DND-41 (cell line): Measurements from ENCODE around the gene LYPLAL1.
A peak's percentile ranks its signal among the peaks of the same experiment; 100 is the strongest.

Experiments used
- ATAC-seq: fragments of 200-7000 bp; cut with Tn5 transposase; 3 replicates; pipeline ENCODE4 v1.9.1; 2021; ENCODE audit warnings: low read depth; ENCODE audit not compliant: insufficient read depth
- DNase-seq: peaks from one replicate; pipeline ENCODE4 v3.0.0-alpha.2; 2020
- H2AFZ ChIP-seq: 2 replicates; pipeline ENCODE4 v1.6.0; 2012; ENCODE audit warnings: low read depth, low read length
- H3K27ac ChIP-seq: 2 replicates; pipeline ENCODE4 v1.5.1; 2012; ENCODE audit warnings: low read length, inconsistent platforms
- H3K27me3 ChIP-seq: fragments of 200-600 bp; sonication (generic); 2 replicates; pipeline ENCODE4 v1.6.0; 2012; ENCODE audit warnings: low read length, mild to moderate bottlenecking, inconsistent platforms; ENCODE audit not compliant: insufficient read depth, poor library complexity
- H3K36me3 ChIP-seq: 2 replicates; pipeline ENCODE4 v1.5.1; 2012; ENCODE audit warnings: low read length, inconsistent platforms; ENCODE audit not compliant: insufficient read depth
- H3K4me1 ChIP-seq: 2 replicates; pipeline ENCODE4 v1.5.1; 2012; ENCODE audit warnings: mild to moderate bottlenecking, low read length; ENCODE audit not compliant: insufficient read depth
- H3K4me2 ChIP-seq: 2 replicates; pipeline ENCODE4 v1.6.0; 2012; ENCODE audit warnings: mild to moderate bottlenecking, moderate library complexity, low read length, inconsistent platforms; ENCODE audit not compliant: insufficient read depth
- H3K4me3 ChIP-seq, 2 experiments: fragments of 200-600 bp in 1 of 2; shearing (Covaris generic) in 1 of 2; 2 replicates each; pipeline ENCODE4 v1.5.1; 2012 to 2016; ENCODE audit warnings: inconsistent platforms in 2 of 2, low read length in 2 of 2, mild to moderate bottlenecking in 2 of 2, low read depth in 1 of 2, moderate library complexity in 1 of 2
- H3K79me2 ChIP-seq: 2 replicates; pipeline ENCODE4 v1.6.0; 2012; ENCODE audit warnings: low read length, inconsistent platforms; ENCODE audit not compliant: insufficient read depth
- H3K9ac ChIP-seq: 2 replicates; pipeline ENCODE4 v1.6.0; 2012; ENCODE audit warnings: low read depth, mild to moderate bottlenecking, inconsistent platforms, low read length, moderate library complexity
- H3K9me3 ChIP-seq: 2 replicates; pipeline ENCODE4 v1.5.1; 2012; ENCODE audit warnings: low read length, moderate library complexity, mild to moderate bottlenecking, inconsistent platforms; ENCODE audit not compliant: insufficient read depth, severe bottlenecking
- H4K20me1 ChIP-seq: 2 replicates; pipeline ENCODE4 v1.6.0; 2012; ENCODE audit warnings: low read length; ENCODE audit not compliant: insufficient read depth
- EZH2 ChIP-seq: IDR thresholded peaks from 3 replicates; pipeline ENCODE4 v1.6.1; 2012; ENCODE audit warnings: borderline replicate concordance, low read depth, mild to moderate bottlenecking, moderate library complexity, low read length, inconsistent platforms; ENCODE audit not compliant: severe bottlenecking
- TF ChIP-seq, protein P1 (sequence below): IDR thresholded peaks from 2 replicates; pipeline ENCODE4 v1.5.1; 2012; ENCODE audit warnings: borderline replicate concordance, low read length, moderate library complexity, mild to moderate bottlenecking; ENCODE audit not compliant: poor library complexity, severe bottlenecking; ENCODE audit errors: extremely low read depth

The LYPLAL1 gene

DNA sequence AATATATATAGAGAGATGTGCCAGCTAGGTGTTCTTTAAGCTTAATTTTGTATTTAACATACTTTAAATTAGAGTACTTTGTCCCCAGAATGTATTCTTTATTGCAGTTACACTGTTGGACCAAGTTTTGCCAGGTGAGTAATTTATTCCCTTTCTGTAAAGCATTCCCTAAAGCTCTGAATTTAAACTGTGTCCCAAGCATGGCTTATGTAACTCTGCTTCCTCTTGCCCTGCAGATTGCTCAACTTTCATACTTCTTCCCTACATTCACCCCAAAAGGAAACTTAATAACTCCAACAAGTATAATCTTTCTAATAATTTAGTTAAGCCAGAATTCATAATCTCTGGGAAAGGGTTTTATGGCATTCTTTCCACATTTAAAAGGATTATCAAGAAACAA is 5.6 kb downstream of the LYPLAL1 start:
- Histone ChIP-seq H3K4me2 (no peak overlapping the region), H3K9me3 (no peaks in the 10 kb centered on the region), H3K79me2 (peaks cover 57% of the 10 kb centered on the region), H3K36me3 (peaks cover 24% of the 10 kb centered on the region), H3K4me1 (peaks cover 31% of the 10 kb centered on the region), H3K27ac (no peak overlapping the region), H3K9ac (no peak overlapping the region), H3K4me3 (no peak overlapping the region), H2AFZ (no peak overlapping the region), H4K20me1 (no peaks in the 10 kb centered on the region), H3K27me3 (no peaks in the 10 kb centered on the region)
- ATAC-seq (no peak), DNase-seq (no peak)
- TF ChIP-seq, protein P1, sequence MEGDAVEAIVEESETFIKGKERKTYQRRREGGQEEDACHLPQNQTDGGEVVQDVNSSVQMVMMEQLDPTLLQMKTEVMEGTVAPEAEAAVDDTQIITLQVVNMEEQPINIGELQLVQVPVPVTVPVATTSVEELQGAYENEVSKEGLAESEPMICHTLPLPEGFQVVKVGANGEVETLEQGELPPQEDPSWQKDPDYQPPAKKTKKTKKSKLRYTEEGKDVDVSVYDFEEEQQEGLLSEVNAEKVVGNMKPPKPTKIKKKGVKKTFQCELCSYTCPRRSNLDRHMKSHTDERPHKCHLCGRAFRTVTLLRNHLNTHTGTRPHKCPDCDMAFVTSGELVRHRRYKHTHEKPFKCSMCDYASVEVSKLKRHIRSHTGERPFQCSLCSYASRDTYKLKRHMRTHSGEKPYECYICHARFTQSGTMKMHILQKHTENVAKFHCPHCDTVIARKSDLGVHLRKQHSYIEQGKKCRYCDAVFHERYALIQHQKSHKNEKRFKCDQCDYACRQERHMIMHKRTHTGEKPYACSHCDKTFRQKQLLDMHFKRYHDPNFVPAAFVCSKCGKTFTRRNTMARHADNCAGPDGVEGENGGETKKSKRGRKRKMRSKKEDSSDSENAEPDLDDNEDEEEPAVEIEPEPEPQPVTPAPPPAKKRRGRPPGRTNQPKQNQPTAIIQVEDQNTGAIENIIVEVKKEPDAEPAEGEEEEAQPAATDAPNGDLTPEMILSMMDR = no peak
- TF ChIP-seq EZH2 = no peak

DNA sequence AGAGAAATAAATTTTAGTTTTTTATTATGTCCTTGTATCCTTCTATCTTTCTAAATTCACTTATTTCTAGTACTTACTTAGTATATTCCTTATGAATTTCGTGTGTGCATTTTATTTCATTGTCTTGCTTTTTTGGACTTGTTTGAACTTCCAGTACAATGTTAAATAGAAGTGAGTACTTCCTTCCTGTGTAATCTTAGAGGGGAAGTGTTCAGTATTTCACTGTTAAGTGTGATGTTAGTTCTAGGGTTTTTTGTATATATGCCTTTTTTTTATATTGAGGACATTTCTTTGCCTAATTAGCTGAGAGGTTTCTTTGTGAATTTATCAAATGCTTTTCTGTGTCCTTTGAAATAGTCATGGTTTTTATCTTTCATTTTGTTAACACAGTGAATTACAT is 10.7 kb downstream of the LYPLAL1 start:
- H3K36me3 ChIP-seq = peaks cover 17% of the 10 kb centered on the region; the same call in 1 of the 2 replicates
- no peak for TF ChIP-seq EZH2
- TF ChIP-seq, protein P1 = no peak
- DNase-seq = no peak
- no peaks in the 10 kb centered on the region for H3K9me3 ChIP-seq
- no peak overlapping the region for H3K27ac ChIP-seq
- H3K4me2 ChIP-seq = peak overlapping the region; percentile 20; the same call in 1 of the 2 replicates
- no peak overlapping the region for H3K4me3 ChIP-seq
- no peak overlapping the region for H2AFZ ChIP-seq
- peak; percentile 57 for ATAC-seq
- no peaks in the 10 kb centered on the region for H3K27me3 ChIP-seq
- peaks cover 15% of the 10 kb centered on the region for H3K4me1 ChIP-seq
- peaks cover under 1% of the 10 kb centered on the region; the same call in 1 of the 2 replicates for H4K20me1 ChIP-seq
- no peak overlapping the region for H3K9ac ChIP-seq
- peaks cover 57% of the 10 kb centered on the region for H3K79me2 ChIP-seq

DNA sequence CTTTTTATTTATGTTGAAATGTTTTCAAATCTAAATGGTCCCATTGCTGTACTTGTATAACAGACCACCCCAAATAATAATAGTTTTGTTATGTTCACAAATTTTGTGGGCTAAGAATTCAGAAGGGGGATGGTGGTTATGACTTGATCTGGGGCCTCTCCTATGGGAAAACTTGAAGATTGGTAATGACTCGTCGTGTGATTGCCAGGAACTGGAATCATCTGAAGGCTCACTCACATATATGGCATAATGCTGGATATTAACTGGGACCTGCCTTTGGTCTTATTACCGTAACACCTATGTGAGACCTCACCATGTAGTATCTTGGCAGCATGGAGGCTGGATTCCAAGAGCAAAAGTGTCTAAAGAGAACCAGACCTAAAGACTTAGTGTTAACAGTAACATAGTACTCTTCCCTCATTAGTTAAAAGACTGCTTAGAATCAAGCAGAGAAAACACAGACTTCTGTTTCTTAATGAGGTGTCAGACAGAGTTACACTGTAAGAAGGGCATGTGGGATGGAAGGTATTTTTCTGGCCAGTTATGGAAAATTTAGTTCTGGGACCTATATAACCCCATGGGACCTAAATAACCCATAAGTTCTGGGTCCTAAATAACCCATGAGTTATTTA is 11.9 kb downstream of the LYPLAL1 start:
- no peak overlapping the region for H3K4me3 ChIP-seq
- peaks cover 11% of the 10 kb centered on the region; the same call in 1 of the 2 replicates for H3K36me3 ChIP-seq
- no peak overlapping the region for H3K9ac ChIP-seq
- peaks cover 57% of the 10 kb centered on the region for H3K79me2 ChIP-seq
- DNase-seq (no peak), ATAC-seq (no peak)
- H2AFZ ChIP-seq = no peak overlapping the region
- H4K20me1 ChIP-seq = peaks cover 3% of the 10 kb centered on the region; the same call in 1 of the 2 replicates
- TF ChIP-seq, protein P1 = no peak
- TF ChIP-seq EZH2 = no peak
- H3K4me2 ChIP-seq = no peak overlapping the region
- H3K27me3 ChIP-seq = no peaks in the 10 kb centered on the region
- H3K9me3 ChIP-seq = no peaks in the 10 kb centered on the region
- peaks cover 15% of the 10 kb centered on the region for H3K4me1 ChIP-seq
- H3K27ac ChIP-seq = no peak overlapping the region
